HG03432 (cell line): ENCODE measurements around the gene CTCF.
A peak's percentile ranks its signal among the peaks of the same experiment; 100 is the strongest.

ENCODE experiments used
- ATAC-seq: cut with Tn5 transposase; IDR thresholded peaks from one replicate; pipeline ENCODE4 v1.9.1; 2021; ENCODE audit warnings: mild to moderate bottlenecking, moderate library complexity; ENCODE audit not compliant: unreplicated experiment

Gene CTCF

DNA sequence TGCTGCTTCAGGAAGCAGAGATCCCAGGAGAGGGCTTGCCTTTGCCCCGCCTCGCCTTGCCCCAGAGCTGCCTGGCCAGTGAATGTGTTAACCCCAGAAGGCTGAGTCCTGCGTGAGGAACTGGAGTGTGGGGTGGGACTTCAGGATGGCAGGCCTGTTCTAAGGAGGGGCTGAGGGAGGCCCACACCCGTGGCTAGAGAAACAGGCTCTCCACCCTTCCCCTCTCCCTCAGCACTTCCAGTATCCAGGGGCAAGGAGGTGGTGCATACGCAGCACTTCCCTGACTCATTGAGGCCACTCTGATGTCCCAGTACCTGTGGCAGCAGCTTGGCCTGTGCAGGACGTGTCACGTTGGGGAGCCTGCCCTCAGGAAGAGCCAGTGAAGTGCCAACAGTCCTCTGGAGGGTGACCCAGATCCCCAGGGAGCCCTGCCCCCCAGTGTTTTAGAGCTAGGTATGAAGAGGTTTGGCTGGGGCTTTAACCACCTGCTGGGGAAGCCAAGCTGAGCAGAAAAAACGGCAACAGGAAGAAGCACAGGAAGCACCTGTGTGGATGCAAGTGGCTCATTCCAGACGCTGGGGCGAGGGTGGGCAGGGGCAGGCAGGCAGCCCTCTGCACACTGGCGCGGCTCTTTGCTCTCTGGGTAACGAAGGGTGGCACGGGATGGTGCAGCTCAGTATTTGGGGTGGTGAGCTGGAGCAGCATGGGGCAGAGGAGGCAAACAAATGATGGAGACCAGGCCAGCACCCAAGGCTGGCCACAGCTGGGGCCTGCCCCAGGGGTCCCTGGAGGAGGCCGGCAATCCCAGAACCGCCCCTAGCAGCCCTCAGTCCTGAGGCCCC is 14.7 kb upstream of the CTCF start:
- peak; percentile 48 for ATAC-seq

DNA sequence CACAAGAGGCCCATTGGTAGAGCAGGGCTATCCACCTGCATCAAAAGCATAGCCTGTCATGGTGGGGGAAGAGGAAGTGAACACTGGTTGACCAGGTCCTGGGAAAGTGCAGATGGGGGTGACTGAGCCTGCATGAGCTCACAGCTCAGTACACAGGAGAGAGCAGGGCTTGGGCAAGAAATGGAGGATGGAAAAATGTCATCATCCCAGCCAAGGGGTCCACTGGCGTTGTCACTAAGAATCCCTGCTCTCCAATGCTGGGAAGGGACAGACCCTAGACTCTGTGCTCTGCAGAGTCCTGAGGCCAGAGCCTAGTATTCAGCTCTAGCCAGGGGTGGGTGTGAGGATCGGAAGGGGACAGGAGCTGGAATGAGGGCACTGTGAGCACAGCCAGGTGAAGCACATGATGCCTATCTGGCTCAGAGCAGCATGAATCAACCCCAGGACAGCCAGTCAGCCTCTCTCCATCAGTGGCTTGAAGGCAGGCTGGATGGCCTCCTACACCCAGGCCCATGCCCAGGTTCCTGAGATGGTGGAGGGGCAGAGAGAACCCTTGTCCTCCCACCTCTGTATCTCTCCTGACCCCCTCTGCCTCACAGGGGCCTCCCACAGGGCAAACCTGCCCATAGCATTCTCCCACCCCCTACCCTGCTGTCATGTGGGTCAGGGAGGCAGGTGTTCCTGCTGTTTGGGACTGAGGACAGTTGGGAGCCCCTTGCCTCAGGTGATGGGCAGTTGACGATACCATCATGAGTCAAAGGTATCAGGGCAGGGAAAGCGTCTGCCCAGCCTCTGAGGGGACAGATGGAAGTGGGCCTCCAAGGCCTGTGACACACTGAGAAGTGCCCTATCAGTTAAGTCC is 13.8 kb upstream of the CTCF start:
- ATAC-seq = peak; percentile 42

DNA sequence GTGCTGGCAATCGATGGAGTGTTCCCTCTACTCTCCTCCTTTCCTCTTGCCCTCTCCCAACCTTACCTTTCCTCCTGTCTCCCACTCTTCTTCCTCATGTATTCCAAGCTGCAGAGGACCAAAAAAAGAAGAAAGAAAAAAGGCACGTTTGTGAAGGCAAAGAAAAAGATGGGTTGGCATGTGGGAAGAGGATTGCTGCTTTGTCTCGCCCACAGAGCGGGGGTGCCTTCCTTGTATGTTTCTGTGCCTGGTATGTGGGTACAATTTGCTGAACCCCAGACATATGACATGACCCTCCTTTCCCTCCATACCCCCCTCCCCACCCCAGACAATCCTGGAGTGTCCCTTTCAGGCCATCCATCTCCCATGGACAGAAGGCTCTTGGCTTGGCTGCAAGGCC is 13.1 kb upstream of the CTCF start:
- ATAC-seq = no peak

DNA sequence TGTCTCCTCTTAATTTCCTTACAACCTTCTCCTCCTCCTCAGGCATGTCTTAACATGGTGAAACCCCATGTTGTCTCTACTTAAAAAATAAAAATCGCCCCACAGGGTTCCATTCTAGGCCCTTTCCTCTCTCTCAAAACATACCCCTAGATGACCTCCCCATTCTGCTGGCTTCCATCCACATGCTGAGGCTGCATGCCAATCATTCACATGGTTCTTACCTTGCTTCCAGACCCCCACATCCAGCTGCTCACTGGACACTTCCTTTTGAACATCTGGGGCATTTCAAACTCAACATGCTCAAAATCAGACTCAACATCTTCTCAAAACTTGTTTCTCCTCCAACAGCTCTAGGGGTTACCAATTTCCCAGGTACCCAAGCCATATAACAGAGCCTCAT is 12.4 kb upstream of the CTCF start:
- no peak for ATAC-seq

DNA sequence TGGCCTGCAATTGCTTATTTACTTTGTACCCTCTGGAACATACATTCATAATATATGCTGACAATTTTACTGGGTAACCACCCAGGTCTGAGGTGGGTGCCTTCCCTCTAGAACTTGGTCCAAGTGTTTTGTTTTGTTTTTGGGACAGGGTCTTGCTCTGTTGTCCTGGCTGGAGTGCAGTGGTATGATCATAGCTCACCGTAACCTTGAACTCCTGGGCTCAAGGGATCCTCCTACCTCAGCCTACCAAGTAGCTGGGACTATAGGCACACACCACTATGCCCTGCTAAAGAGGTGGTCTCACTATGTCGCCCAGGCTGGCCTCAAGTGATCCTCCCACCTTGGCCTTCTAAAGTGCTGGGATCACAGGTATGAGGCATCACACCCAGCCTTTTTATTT is 11.2 kb upstream of the CTCF start:
- ATAC-seq = no peak

DNA sequence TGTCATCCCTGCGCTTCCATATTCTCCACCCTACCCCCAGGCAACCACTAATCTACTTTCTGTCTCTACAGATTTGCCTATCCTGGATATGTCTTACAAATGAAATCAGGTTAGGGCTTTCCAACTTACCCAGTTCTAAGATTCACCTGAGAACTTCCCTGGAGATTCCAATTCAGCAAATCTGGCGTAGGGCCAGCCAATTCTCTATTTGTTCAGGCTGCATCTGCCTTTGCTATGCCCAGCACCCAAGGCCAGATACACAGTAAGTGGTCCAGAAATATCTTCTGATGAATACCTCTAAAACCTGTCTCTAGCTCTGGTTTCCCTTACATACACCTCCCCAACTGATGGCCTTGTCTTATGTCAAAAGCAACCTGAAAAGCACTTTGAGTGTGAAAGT is 10.4 kb upstream of the CTCF start:
- no peak for ATAC-seq

DNA sequence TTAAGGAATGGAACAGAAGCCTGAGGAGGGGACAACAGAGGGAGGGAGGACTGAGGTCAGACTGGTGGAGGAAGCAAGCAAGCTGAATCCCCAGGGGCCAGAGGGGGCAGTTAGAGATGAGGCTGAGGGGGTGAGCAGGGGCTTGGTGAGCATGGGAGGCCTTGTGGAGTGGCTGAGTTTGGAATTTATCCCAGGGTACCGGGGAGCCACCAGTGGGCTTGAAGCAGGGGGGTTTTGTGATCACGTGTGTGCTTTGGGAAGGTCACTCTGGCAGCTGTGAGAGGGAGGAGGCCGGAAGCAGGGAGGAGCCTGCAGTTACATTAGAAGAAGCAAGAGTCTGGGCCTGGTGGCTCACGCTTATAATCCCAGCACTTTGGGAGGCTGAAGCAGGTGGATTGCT is 9.8 kb upstream of the CTCF start:
- ATAC-seq = no peak

DNA sequence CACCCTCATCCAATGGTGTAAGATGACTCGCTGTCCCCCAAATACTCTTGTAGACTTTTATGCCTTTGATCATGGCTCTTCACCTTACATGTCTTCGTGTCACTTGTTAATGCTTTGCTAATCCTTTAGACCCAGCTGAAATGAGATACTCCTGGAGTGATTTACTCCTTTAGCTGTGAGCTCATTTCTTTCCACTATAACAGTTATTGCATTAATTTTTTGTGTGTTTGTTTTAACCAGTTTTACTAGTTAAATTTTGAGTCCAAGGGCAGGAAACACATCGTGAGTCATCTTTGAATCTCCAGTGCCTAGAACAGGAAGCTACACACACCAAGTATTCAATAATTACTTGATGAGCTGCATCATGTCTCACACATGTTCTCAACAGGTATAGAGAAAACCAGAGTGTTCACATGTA is 6.5 kb upstream of the CTCF start:
- ATAC-seq = no peak

DNA sequence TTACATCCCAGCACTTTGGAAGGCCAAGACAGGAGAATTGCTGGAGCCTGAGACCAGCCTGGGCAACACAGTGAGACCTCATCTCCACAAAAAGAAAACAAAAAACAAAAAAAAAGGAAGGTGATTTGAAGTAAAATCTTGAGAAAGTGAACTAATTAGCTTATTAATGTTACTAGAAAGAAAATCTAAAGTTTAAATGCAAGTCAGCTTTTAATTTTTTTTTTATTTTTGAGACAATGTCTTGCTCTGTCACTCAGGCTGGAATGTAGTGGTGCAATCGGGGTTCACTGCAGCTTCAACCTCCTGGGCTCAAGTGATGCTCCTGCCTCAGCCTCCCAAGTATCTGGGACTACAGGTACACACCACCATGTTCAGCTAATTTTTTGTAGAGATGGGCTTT is 3.5 kb upstream of the CTCF start:
- ATAC-seq = no peak

DNA sequence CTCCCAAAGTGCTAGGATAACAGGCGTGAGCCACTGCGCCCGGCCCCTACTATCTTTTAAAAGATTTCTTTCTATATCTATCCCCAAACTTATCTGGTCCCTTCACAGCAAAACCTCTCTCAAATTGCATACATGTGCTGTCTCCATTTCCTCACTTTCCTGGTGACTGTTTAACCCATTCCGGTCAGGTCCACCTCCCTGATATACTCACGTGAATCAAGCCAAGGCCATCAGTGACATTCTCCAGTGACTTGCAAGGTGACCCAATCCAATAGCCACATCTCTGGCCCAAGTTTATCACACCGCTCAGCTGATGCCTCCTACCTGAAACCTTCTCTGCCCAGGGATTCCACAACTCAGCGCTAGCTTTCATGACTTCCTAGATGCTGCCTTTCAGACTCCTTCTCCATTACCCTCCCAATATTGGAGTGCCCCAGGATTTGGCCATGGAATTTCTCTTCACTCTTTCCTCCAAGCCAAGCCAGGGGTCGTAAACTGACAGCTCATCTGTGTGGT is 1.4 kb upstream of the CTCF start:
- no peak for ATAC-seq

DNA sequence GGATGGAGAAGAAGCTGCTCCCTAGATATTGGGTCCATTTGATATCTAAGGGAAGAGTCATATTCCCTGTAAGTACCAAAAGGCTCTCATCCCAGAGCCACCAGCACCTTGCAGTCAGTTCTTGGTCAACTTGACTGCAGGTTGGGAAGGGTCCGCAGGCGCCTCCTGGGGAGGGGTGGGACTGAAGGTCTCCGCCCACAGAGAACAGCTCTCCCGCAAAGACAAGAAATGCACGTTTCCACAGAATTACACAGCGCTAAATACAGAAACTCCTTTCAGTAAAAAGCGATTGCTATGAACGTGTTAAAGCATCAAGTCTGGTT is 864 bp upstream of the CTCF start:
- no peak for ATAC-seq

DNA sequence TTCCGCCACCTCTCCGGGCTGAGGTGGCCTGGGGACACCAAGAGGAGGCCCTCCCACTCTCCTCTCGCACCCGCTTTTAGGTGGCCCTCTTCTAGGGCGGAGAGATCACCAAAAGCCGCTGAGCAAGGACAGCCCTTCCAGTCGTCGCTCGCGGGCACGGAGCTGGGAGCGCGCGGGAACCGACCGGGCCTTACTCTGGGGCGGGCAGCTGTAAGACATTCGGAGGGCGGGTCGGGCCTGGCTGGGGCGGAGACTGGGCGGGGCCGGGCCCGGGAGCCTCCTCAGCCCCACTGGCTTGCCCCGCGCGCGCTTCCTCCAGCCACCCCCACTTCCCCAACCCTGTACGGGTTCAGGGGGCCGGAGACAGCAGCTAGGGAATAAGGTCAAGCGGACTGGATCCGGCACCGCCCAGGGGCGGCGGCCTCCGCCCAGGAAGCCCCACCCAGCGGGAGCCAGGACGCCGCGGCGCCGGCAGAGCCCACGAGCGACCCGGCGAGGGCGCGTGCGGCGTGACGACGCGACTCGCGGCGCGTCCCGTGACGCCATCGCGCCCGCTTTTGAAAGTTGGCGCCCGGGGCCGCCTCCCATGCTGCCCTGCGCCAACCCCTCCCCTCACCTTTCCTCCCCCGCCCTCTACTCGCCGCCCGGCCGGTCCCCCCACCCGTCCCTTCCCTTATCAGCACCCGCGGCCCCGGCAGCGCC is 351 bp upstream of the CTCF start:
- ATAC-seq = peak; percentile 81

DNA sequence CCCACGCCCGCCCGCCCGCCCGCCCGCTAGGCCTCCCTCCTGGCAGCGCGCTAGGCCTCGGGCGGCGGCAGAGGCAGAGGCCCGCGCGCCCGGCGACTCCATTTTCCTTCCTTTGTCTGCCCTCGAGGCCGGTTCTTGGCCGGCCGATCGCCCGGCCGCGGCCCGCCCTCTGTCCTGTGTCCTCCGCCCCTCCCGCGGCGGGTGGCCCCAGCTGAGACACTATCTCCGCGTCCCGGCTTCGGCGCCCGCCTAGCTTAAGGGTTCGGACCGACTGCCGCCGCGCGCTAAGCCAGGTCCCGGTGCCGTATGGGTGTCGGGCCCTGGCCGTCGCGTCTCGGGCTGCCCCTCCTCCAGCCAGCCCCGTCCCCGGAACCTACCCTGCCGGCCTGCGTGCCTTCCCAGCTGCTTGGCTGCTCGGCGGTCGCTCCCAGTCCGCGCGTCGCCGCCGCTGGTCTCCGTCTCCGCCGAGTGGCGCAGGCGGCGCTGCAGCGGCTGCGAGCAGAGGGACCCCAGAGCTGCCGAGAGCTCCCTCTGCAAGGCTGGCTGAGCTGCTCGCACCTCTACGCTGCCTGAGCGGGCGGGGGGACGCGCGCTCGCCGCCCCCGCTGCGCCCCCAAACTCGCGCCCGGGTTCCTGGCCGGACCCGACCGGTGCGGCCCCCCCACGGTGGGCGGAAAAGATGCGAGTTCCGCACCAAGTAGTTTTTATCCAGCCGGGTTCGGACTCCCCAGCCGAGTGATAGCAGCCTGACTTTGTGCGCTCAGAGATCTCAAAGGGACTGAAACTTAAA is 787 bp downstream of the CTCF start:
- peak; percentile 11 for ATAC-seq

DNA sequence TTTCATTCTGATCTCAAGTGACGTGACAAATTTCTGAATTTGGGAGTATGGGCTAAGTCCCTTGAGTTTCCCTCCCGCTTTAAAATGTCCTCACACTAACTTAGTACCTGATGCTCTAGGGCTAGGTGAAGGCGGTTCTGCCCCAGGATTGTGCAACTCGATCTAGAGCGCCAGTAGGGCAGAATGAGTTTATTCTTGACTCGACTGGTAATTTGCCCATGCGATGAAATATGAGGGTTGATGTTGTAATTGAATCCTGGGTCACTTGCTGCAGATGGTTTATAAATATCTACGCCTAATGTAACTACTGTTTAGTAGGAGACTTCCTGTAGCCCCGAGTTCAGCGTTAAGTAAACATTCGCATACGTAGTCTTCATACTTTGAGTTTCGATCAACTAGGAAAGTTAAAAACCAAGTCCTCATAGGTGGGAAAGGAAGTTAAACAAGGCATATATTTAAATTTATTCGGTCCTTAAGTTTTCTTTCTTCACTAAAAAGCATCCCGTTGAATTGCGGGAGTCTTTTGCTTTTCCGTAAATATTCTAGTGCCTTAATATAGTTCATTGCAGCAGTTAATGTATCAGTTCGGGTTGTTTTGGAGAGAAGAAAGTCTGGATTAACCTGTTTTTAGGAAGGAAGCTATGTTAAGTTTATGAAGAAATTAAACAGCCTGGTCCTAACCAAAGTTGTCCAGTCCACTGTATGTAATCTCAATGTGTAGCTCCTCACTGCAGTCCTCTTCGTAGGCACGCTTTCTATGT is 1.6 kb downstream of the CTCF start:
- no peak for ATAC-seq

DNA sequence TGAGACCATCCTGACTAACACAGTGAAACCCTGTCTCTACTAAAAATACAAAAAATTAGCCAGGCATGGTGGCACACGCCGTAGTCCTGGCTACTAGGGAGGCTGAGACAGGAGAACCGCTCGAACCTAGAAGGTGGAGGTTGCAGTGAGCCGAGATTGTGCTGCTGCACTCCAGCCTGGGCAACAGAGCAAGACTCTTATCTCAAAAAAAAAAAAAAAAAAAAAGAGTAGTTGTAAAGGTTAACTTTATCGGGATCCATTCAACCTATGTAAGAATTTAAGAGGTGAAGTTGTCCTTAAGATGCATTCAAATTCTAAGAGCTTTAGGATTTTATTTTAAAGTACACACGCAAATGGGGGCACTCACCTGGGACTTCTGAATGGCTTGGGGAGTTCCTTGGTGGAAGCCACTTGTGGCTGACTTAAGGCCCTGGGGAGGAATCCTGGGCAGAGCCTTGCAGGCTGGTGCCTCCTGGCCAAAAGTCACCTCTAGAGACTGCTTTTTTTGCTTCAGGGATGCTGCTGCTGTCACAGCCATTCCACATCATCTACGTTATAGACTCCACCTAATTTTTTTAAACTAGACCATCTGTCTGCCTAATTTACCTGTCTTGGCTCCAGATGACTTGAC is 3.3 kb downstream of the CTCF start:
- no peak for ATAC-seq

DNA sequence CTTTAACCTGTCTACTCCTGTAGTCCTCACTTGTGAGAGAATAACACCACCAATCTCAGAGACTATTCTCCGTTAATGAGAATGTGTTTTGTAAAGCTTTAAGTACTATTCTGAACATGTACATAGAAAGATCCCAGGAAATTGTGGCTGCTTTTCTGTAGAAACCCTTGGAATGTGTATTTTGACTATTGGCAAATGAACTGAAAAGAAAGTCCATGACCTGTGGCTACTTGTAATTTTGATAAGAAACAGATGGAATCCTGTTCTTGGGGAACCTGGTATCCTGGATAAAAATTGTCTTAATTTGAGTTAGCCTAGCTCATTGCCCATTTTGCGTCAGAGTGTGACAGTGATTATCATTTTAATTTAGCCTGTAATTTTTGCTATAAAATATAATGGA is 9.1 kb downstream of the CTCF start:
- ATAC-seq = no peak

DNA sequence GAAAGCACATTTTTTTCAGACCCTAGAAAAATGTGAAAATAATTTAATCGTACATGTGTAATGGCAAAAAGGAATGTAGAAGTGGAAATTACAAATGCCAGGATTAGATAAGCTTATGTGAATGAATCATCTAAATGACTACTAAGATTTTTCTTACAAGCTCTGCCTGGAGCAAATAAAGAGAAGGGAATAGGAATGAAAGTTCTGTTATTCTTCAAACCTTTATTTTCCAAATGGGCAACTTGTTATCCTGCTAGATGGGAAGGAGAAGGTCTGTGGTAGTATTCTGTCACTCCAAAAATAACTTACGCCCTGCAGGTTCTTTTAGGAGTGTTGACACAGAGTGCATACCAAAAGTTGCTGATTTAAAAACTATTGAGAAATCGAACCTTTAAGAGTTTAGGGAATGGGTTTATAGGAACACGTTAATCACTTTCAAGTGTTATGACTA is 9.7 kb downstream of the CTCF start:
- ATAC-seq = no peak

DNA sequence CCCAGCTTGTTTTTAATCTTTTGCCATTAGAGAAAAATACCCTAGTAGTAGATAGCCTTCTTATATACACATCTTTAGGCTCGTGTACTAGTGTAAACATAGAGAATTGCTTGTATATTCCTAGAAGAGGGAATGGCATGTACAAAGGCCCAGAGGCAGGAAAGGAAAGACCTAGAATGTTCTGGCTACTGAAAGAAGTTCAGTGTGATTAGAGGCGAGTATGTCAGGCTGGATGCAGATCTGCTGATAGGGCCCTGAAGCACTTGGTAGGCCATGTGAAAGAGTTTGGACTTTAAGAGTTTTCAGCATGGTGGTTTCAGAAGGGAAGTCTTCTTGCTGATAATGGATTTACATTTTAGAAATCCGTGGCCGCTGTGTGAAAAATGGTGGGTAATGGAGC is 17.4 kb downstream of the CTCF start:
- no peak for ATAC-seq

DNA sequence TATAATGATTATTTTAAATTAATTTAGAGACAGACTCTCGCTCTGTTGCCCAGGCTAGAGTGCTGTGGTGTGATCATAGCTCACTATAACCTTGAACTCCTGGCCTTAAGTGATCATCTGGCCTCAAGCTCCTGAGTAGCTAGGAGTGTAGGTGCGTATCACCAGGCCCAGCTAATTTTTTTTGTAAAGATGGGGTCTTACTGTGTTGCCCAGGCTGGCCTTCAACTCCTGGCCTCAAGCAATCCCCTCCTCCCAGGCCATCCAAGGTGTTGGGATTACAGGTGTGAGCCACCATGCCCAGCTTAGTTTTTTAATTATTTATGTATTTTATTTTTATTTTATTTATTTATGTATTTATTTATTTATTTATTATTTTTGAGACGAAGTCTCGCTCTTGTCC is 17.9 kb downstream of the CTCF start:
- ATAC-seq = no peak
